ENCODE data around the gene SGMS1.
A peak's percentile ranks its signal among the peaks of the same experiment; 100 is the strongest.

Gene SGMS1

DNA sequence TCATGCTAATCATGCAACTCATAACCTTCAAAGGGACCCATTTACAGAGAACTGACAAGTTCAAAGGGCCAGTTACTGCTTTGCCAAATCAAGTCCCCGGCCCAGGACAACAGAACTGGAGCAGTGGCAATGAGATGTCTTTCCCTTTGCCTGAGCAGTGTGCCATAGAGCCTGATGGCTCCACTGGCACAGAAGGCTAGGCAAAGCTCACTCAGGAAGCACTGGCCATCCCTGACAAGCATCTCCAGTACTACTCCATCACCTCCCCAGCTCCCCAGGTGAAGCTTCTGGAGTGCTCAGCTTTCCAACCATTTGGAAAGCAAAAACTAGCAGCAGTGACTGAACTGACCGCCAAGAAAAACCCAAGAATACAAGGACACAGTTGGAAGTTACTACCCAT lies 108.3 kb downstream of the SGMS1 start:
- no peak for TF ChIP-seq TAF1 (IDR thresholded peaks at IDR 0.05; ENCODE audit: low read depth, low read length)
- TF ChIP-seq SPI1 (IDR thresholded peaks at IDR 0.05; ENCODE audit: low read depth, low read length) = no peak
- TF ChIP-seq POLR2A (IDR thresholded peaks at IDR 0.05; ENCODE audit: low read depth, low read length) = no peak
- no peak for TF ChIP-seq POU2F2 (IDR thresholded peaks at IDR 0.05; ENCODE audit: low read depth, low read length)
- TF ChIP-seq PAX5 (IDR thresholded peaks at IDR 0.05; ENCODE audit: insufficient read depth, low read length, severe bottlenecking) = no peak
- TF ChIP-seq POLR2AphosphoS5 (IDR thresholded peaks at IDR 0.05; ENCODE audit: low read depth, low read length) = no peak
- no peak for DNase-seq (ENCODE audit: insufficient read length, low spot score)
- no peak for FAIRE-seq

DNA sequence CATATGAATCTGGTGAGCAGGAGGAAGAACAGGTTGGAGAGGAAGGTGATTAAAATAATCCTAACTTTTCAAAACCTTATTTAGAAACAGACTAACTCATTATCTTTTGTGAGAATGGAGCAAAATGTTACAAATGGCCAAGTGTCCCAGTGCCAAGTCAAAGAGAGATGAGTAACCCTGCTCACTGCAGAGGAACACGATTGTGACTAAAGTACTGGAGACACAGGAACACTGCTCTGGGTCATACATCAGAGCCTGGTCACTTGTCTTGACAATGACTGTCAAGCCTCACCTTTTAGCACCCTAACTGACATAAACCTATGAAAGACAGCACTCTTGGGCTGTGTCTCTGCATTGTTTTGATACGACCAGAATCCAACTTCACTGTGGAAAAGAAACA lies 108.8 kb downstream of the SGMS1 start:
- no peak for TF ChIP-seq PAX5 (IDR thresholded peaks at IDR 0.05; ENCODE audit: insufficient read depth, low read length, severe bottlenecking)
- no peak for TF ChIP-seq POLR2AphosphoS5 (IDR thresholded peaks at IDR 0.05; ENCODE audit: low read depth, low read length)
- TF ChIP-seq SPI1 (IDR thresholded peaks at IDR 0.05; ENCODE audit: low read depth, low read length) = no peak
- no peak for TF ChIP-seq POU2F2 (IDR thresholded peaks at IDR 0.05; ENCODE audit: low read depth, low read length)
- no peak for TF ChIP-seq POLR2A (IDR thresholded peaks at IDR 0.05; ENCODE audit: low read depth, low read length)
- no peak for TF ChIP-seq TAF1 (IDR thresholded peaks at IDR 0.05; ENCODE audit: low read depth, low read length)
- FAIRE-seq = no peak
- no peak for DNase-seq (ENCODE audit: insufficient read length, low spot score)

- DNase-seq (ENCODE audit: insufficient read length, low spot score) (no peak), FAIRE-seq (no peak)
- no peak for TF ChIP-seq PAX5 (IDR thresholded peaks at IDR 0.05; ENCODE audit: insufficient read depth, low read length, severe bottlenecking)
- TF ChIP-seq POU2F2 (IDR thresholded peaks at IDR 0.05; ENCODE audit: low read depth, low read length) = no peak
These were observed 109.8 kb downstream of the SGMS1 start for GRCh38 chr10:50513956-50514355.

DNA sequence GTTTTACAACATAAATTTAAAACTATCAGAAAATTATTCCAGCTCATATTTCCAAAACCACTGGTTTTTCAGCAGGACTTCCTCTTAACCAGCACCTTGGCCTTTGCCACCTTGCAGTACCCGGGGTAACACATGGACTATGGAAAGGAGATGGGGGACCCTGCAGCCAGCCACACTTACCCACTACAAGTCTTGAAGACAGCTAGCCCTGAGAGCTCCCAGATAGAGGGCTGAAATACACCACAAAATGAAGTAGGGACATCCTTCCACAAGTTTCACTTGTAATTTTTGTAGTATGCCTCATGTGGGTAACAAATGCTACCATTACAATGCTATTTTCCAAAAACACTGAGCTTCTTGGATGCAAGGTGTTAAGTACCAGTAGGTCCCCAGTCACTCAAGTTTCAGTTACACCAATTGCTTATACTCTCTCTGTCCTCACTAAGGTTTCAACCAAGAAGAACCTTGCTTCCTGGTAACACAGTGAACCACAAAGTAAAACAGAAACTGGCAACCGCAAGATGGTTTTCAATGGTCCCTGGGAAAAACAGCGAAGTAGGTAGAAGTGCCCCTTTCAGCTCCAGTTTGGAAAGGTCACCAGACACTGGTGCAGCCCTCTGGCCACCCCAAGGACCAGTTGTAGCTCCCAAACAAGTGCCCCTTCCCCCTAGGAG lies 110.9 kb downstream of the SGMS1 start:
- FAIRE-seq (peak; percentile 98), DNase-seq (ENCODE audit: insufficient read length, low spot score) (no peak)

GRCh38 chr10:50512214-50512595 lies 111.6 kb downstream of the SGMS1 start:
- no peak for FAIRE-seq
- TF ChIP-seq POU2F2 (IDR thresholded peaks at IDR 0.05; ENCODE audit: low read depth, low read length) = no peak

More for the DNA sequence above, 110.9 kb downstream of the SGMS1 start:
- no peak for TF ChIP-seq TAF1 (IDR thresholded peaks at IDR 0.05; ENCODE audit: low read depth, low read length)
- TF ChIP-seq POLR2AphosphoS5 (IDR thresholded peaks at IDR 0.05; ENCODE audit: low read depth, low read length) = no peak
- no peak for TF ChIP-seq SPI1 (IDR thresholded peaks at IDR 0.05; ENCODE audit: low read depth, low read length)
- peak; percentile 21; the same call in 1 of the 2 replicates for TF ChIP-seq POU2F2 (IDR thresholded peaks at IDR 0.05; ENCODE audit: low read depth, low read length)
- TF ChIP-seq POLR2A (IDR thresholded peaks at IDR 0.05; ENCODE audit: low read depth, low read length) = no peak
- TF ChIP-seq PAX5 (IDR thresholded peaks at IDR 0.05; ENCODE audit: insufficient read depth, low read length, severe bottlenecking) = no peak

DNA sequence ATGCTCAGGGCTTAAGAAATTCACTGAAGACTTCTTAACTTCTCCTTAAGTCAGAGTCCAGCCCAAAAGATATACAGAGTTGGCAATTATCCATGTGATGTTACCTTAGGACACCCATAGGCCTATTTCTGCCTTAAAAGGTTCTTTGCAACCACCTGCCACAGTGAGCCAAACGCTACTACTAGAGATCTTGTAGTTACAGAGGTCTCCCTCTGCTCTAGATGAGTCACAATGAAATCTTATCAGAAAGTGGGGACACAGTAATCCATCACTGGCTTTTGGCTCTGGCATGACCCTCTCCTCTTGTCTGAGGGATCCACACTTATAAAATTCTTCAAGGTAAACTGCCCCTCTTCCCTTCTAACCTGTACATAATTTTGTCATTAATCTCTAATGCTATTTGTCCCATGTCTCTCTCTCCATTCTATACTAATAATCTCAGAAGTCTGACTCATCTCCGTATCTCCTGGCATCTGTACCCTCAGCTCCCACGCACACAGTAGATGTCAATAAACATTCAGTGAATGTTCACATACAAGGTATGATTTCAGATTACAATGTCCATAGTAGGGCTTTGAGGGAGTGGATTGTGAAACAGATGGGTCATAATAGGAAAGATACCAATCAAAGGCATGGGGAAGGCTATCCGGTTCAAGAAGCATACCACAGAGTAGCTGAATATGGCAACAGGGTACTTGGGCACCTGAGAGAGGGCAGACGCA lies 112.1 kb downstream of the SGMS1 start:
- DNase-seq (ENCODE audit: insufficient read length, low spot score) (no peak), FAIRE-seq (peak; percentile 89)
- TF ChIP-seq SPI1 (IDR thresholded peaks at IDR 0.05; ENCODE audit: low read depth, low read length) (no peak), POU2F2 (IDR thresholded peaks at IDR 0.05; ENCODE audit: low read depth, low read length) (no peak), PAX5 (IDR thresholded peaks at IDR 0.05; ENCODE audit: insufficient read depth, low read length, severe bottlenecking) (no peak), POLR2A (IDR thresholded peaks at IDR 0.05; ENCODE audit: low read depth, low read length) (no peak), TAF1 (IDR thresholded peaks at IDR 0.05; ENCODE audit: low read depth, low read length) (no peak), POLR2AphosphoS5 (IDR thresholded peaks at IDR 0.05; ENCODE audit: low read depth, low read length) (no peak)

More at GRCh38 chr10:50512214-50512595, 111.6 kb downstream of the SGMS1 start:
- DNase-seq (ENCODE audit: insufficient read length, low spot score) = no peak

- FAIRE-seq = peak; percentile 61
- TF ChIP-seq POU2F2 (IDR thresholded peaks at IDR 0.05; ENCODE audit: low read depth, low read length) (no peak), SPI1 (IDR thresholded peaks at IDR 0.05; ENCODE audit: low read depth, low read length) (no peak), POLR2AphosphoS5 (IDR thresholded peaks at IDR 0.05; ENCODE audit: low read depth, low read length) (no peak), PAX5 (IDR thresholded peaks at IDR 0.05; ENCODE audit: insufficient read depth, low read length, severe bottlenecking) (no peak), TAF1 (IDR thresholded peaks at IDR 0.05; ENCODE audit: low read depth, low read length) (no peak), POLR2A (IDR thresholded peaks at IDR 0.05; ENCODE audit: low read depth, low read length) (no peak)
- no peak for DNase-seq (ENCODE audit: insufficient read length, low spot score)
These were observed 113.0 kb downstream of the SGMS1 start for GRCh38 chr10:50510517-50511473.

- TF ChIP-seq PAX5 (IDR thresholded peaks at IDR 0.05; ENCODE audit: insufficient read depth, low read length, severe bottlenecking) = no peak
- peak; percentile 72 for TF ChIP-seq POU2F2 (IDR thresholded peaks at IDR 0.05; ENCODE audit: low read depth, low read length)
- TF ChIP-seq SPI1 (IDR thresholded peaks at IDR 0.05; ENCODE audit: low read depth, low read length) = peak; percentile 81
- TF ChIP-seq POLR2AphosphoS5 (IDR thresholded peaks at IDR 0.05; ENCODE audit: low read depth, low read length) = peak; percentile 26; the same call in 1 of the 2 replicates
- peak; percentile 30 for DNase-seq (ENCODE audit: insufficient read length, low spot score)
- peak; percentile 98 for FAIRE-seq
These were observed 115.3 kb downstream of the SGMS1 start for GRCh38 chr10:50508315-50509051.

All from GM12891 (cell line).